Measurements from ENCODE around the gene ALPI.

- TF ChIP-seq CTCF (conservative IDR thresholded peaks at IDR 0.05 in 1 of 2, IDR thresholded peaks at IDR 0.05 in 1 of 2; ENCODE audit: low read depth in 1 of 2, low read length in 2 of 2), result no peak
- no peak for TF ChIP-seq EZH2 (IDR thresholded peaks at IDR 0.05; ENCODE audit: low read length, missing control alignments)
Measured at GRCh38 chr2:232447091-232447620, 8.8 kb upstream of the ALPI start.

Data from fibroblast of lung (primary cell).